ENCODE data around the gene DAAM1.

DAAM1 gene

GRCh38 chr14:59188461-59189090, at the start of gene DAAM1:
Gene DAAM1 (plus strand): TSS chr14:59188667. CDS start chr14:59263478, 74,811 bp downstream.
- DNase-seq, result peak; percentile 96
- in situ Hi-C loops (cut with HindIII; ENCODE audit: low pct_ligation_motif_present, low pct_unique_long_range_greater_than_20kb, low sequenced_read_pairs), result no loop called here

GRCh38 chr14:59139324-59139723, 49.1 kb upstream of the DAAM1 start:
- in situ Hi-C loops (cut with HindIII; ENCODE audit: low pct_ligation_motif_present, low pct_unique_long_range_greater_than_20kb, low sequenced_read_pairs), result loop anchor here (25.0 kb wide), 1 partner anchor 298 kb away; no protein-coding TSS in a partner anchor
- DNase-seq, result no peak

GRCh38 chr14:59140106-59140843, 48.2 kb upstream of the DAAM1 start:
- no peak for DNase-seq
- in situ Hi-C loops (cut with HindIII; ENCODE audit: low pct_ligation_motif_present, low pct_unique_long_range_greater_than_20kb, low sequenced_read_pairs), result loop anchor here (25.0 kb wide), 1 partner anchor 297 kb away; no protein-coding TSS in a partner anchor

- no peak for DNase-seq
- in situ Hi-C loops (cut with HindIII; ENCODE audit: low pct_ligation_motif_present, low pct_unique_long_range_greater_than_20kb, low sequenced_read_pairs), result loop anchor here (25.0 kb wide), 1 partner anchor 291 kb away; no protein-coding TSS in a partner anchor
Measured at GRCh38 chr14:59146484-59146883, 42.0 kb upstream of the DAAM1 start.

GRCh38 chr14:59147007-59147406, 41.5 kb upstream of the DAAM1 start:
- in situ Hi-C loops (cut with HindIII; ENCODE audit: low pct_ligation_motif_present, low pct_unique_long_range_greater_than_20kb, low sequenced_read_pairs), result loop anchor here (25.0 kb wide), 1 partner anchor 290 kb away; no protein-coding TSS in a partner anchor
- DNase-seq, result no peak

- in situ Hi-C loops (cut with HindIII; ENCODE audit: low pct_ligation_motif_present, low pct_unique_long_range_greater_than_20kb, low sequenced_read_pairs), result loop anchor here (25.0 kb wide), 1 partner anchor 289 kb away; no protein-coding TSS in a partner anchor
- DNase-seq, result no peak
Measured at GRCh38 chr14:59148334-59148900, 40.0 kb upstream of the DAAM1 start.

GRCh38 chr14:59150990-59151389, 37.5 kb upstream of the DAAM1 start:
- DNase-seq, result no peak
- in situ Hi-C loops (cut with HindIII; ENCODE audit: low pct_ligation_motif_present, low pct_unique_long_range_greater_than_20kb, low sequenced_read_pairs), result no loop called here

- no peak for DNase-seq
- in situ Hi-C loops (cut with HindIII; ENCODE audit: low pct_ligation_motif_present, low pct_unique_long_range_greater_than_20kb, low sequenced_read_pairs), result no loop called here
Measured at GRCh38 chr14:59154373-59154772, 34.1 kb upstream of the DAAM1 start.

- in situ Hi-C loops (cut with HindIII; ENCODE audit: low pct_ligation_motif_present, low pct_unique_long_range_greater_than_20kb, low sequenced_read_pairs), result no loop called here
- DNase-seq, result no peak
Measured at GRCh38 chr14:59155886-59156285, 32.6 kb upstream of the DAAM1 start.

- DNase-seq, result no peak
- in situ Hi-C loops (cut with HindIII; ENCODE audit: low pct_ligation_motif_present, low pct_unique_long_range_greater_than_20kb, low sequenced_read_pairs), result no loop called here
Measured at GRCh38 chr14:59159169-59159568, 29.3 kb upstream of the DAAM1 start.

GRCh38 chr14:59160506-59160905, 28.0 kb upstream of the DAAM1 start:
- in situ Hi-C loops (cut with HindIII; ENCODE audit: low pct_ligation_motif_present, low pct_unique_long_range_greater_than_20kb, low sequenced_read_pairs), result no loop called here
- DNase-seq, result no peak

GRCh38 chr14:59161561-59162175, 26.8 kb upstream of the DAAM1 start:
- in situ Hi-C loops (cut with HindIII; ENCODE audit: low pct_ligation_motif_present, low pct_unique_long_range_greater_than_20kb, low sequenced_read_pairs), result no loop called here
- DNase-seq, result no peak

GRCh38 chr14:59166258-59166657, 22.2 kb upstream of the DAAM1 start:
- no peak for DNase-seq
- in situ Hi-C loops (cut with HindIII; ENCODE audit: low pct_ligation_motif_present, low pct_unique_long_range_greater_than_20kb, low sequenced_read_pairs), result no loop called here

GRCh38 chr14:59175404-59175803, 13.1 kb upstream of the DAAM1 start:
- DNase-seq, result no peak
- in situ Hi-C loops (cut with HindIII; ENCODE audit: low pct_ligation_motif_present, low pct_unique_long_range_greater_than_20kb, low sequenced_read_pairs), result no loop called here

- in situ Hi-C loops (cut with HindIII; ENCODE audit: low pct_ligation_motif_present, low pct_unique_long_range_greater_than_20kb, low sequenced_read_pairs), result no loop called here
- DNase-seq, result no peak
Measured at GRCh38 chr14:59176765-59177164, 11.7 kb upstream of the DAAM1 start.

GRCh38 chr14:59177262-59177661, 11.2 kb upstream of the DAAM1 start:
- in situ Hi-C loops (cut with HindIII; ENCODE audit: low pct_ligation_motif_present, low pct_unique_long_range_greater_than_20kb, low sequenced_read_pairs), result no loop called here
- DNase-seq, result no peak

- no peak for DNase-seq
- in situ Hi-C loops (cut with HindIII; ENCODE audit: low pct_ligation_motif_present, low pct_unique_long_range_greater_than_20kb, low sequenced_read_pairs), result no loop called here
Measured at GRCh38 chr14:59181791-59182190, 6.7 kb upstream of the DAAM1 start.

- in situ Hi-C loops (cut with HindIII; ENCODE audit: low pct_ligation_motif_present, low pct_unique_long_range_greater_than_20kb, low sequenced_read_pairs), result no loop called here
Measured at GRCh38 chr14:59182641-59183040, 5.8 kb upstream of the DAAM1 start.

GRCh38 chr14:59183150-59183549, 5.3 kb upstream of the DAAM1 start:
- DNase-seq, result no peak
- in situ Hi-C loops (cut with HindIII; ENCODE audit: low pct_ligation_motif_present, low pct_unique_long_range_greater_than_20kb, low sequenced_read_pairs), result no loop called here

More at GRCh38 chr14:59182641-59183040, 5.8 kb upstream of the DAAM1 start:
- DNase-seq, result no peak
